HT1080 (cell line): ENCODE results near the gene C5orf63. TPM values are rescaled to one million over a fixed set of nuclear protein-coding genes. Genes with fewer than 3 reads are reported as not detected.
"Not testable (repeated sequence)": the region's sequence is repeated elsewhere in the genome, so short reads cannot be mapped to it uniquely, and the experiment has no call there.

ENCODE experiments used
- DNase-seq: peaks from one replicate; pipeline ENCODE4 v3.0.0-alpha.2; 2015; ENCODE audit warnings: low read depth
- total RNA-seq: library from RNA; depleted of rRNA; stranded (reverse); fragments of >200 nt; shearing (Covaris generic); gene quantifications from 2 replicates; pipeline ENCODE4 v1.2.3, GENCODE V29; 2014; rRNA removed

The C5orf63 gene
- total RNA-seq, 1 experiment from 2014 or later = 1.9 TPM

DNA sequence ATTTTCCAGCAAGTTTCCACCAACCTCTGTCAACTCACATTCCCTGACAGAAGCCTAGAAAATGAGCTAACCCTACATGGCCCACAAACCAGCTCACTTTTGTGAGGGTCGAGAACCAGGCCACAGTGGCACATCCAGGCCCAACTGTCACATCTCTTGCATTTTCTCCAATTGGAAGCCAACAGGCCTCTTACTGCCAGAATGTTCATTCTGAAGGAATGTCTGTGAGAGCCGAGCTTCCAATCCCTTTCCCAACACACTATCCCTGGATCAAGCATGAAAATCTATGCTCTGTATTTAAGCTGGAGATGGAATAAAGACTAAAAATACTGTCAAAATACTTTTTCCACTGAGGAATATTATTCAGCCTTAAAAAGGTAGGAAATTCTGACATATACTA is 62.9 kb downstream of the C5orf63 start:
- DNase-seq = no peak

DNA sequence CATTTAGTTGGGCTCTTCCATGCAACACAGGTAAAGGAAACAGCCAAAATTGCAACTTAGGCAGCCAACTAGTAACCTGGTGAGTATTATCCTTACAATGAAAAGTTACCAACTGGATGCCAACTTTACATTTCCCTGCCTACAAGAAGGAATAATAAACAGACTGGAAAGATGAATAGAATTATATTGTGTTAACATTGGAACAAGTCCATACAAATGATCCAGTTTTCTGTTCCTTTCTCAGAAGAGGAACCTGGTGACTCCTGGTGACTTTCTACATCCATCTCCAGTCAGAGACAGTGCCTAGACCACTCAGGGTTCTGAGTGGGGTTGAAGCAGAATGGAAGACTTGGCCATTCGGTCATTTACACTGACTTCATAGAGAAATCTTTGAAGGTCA is 63.5 kb downstream of the C5orf63 start:
- DNase-seq = no peak

DNA sequence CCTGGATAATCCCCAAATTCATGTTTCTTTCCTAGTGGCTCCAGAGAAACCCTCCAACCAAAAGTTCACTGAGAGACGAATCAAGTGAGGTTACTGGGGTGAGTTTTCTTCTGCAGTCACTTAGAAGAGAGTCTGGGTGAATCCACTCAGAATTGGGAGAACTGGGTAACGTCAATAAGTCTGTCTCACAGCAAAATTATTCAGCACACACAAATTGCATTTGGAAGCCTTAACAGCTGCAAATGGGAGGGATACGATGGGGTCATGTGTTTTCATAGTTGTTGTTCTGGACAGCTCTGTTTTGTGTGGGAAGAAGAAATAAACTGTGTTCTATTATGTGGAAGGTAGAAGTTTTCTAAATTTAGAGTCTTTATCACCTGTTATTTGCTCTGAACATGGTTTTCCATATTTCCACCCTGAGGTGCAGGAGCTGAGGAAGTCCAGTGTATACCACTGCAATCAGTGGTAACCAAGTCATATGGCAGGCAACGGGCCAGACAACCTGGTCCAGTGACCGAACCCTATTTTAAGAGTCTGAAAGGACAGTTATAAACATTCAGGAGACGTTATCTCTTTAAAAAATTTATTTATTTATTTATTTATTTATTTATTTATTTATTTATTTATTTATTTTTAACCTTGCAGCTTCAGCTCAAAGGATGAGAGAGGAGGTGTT is 64.9 kb downstream of the C5orf63 start:
- DNase-seq = no peak

DNA sequence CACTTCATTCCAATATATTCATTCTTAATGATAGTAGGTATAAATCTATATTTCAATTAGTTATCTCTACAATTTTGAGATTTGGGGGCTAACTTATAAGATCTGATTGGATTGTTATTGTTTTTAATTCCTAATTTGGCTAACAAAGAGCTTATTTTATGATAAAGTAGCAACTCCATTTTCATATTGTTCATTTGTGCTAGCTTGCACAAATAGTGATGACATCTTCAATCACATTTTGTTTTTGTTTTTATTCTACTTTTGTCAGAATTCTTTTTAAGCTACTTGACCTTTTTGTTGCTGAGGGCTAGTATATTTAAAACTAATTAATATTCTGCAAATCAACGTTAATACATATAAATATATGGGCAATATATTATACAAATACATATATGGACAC is 65.8 kb downstream of the C5orf63 start:
- DNase-seq = no peak

DNA sequence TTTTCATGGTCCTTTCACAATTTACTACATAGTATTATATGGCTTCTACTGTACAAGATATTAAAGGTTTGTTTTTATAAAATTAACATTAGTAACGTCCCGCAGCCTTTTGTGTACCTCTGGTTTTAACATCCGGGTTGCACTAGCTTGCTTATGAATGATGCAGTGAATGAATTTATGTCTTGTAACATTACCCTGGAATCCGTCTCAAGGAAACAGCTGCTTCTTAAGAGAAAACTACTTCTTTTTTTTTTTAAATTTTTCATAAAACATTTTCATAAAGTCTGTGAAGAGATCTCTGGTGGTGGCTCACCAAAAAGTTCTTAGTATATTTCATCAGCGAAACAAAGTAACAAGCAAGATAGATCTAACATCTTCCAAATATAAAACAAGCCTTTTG is 66.6 kb downstream of the C5orf63 start:
- DNase-seq = no peak

DNA sequence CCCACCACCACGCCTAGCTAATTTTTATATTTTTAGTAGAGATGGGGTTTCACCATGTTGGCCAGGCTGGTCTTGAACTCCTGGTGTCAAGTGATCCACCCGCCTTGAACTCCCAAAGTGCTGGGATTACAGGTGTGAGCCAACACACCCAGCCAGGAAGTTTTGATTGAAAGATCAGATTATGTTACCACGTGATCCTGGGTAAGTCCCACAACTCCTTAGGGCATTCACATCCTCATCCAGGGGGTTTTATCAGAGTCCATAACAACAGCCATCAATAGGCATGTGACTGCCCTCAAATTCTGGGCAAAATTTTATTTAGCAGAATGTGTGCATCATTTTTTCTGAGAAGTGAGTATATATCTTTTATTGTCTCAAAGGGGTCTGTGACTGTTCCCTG is 68.0 kb downstream of the C5orf63 start:
- DNase-seq = not testable (repeated sequence)

DNA sequence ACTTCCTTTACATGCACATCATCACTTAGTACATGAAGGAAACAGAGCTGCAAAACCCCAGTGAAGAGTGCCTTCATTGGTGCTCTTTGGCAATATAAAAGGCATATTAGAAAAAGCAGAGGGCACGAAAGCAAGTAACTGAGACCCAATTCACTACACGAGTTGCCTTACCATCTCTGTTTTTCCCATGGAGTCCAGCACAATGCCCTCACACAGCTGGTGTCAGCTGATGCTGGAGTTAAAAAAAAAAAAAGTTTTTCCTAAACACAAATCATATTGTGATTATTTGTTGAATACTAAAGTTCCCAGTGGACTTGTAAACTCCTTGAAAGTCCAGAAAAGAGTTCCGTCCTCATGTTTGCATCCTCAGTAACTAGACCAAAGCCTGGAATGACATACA is 68.6 kb downstream of the C5orf63 start:
- DNase-seq = no peak

DNA sequence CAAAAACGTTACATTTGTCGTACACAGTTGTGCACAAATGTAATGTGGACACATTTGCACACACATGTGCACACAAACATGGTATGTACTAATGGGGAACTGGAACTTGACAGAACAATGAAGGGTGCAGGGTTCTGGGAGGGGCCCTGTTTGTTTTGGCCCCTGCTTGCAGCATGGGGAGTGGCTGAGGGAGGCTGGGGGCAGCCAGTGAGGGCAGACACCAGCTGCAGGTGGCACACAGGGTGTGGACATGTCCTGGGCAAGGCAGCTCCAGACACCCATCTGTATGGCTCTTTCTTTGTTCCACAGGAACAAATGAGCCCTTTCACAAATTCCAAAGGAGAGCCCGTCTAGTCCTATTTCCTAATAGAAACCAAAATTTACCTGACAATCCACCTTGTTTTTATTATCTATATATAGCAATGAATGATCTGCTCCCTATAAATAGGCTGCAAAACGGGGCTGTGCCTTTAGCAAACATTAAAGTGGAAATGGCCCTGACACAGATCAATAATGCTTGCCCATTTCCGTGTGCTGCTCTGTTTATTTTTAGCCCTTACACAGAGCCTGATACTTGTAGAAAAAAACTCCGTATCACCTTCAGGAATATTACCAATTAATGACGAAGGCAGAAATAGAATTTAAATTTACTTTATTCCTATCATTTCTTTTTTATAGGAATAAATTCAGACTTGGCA is 69.4 kb downstream of the C5orf63 start:
- no peak for DNase-seq

DNA sequence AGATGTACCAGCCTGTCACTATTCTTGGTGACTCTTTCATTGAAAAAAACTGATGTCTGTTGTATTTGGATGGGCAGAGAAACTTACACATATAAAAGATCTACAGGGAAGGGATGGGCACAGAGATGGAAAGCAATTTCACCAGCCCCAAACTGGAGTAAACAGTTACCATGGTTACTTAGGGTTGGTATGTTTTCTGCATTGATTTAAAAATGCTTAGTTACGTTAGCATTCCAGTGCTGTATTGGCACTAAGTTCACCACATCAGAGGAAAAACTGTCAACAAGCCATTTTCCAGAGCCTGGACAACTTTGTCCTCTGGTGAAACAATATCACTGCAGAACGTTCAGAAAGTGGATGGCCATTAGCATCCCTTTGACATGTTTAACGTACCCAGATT is 70.9 kb downstream of the C5orf63 start:
- peak; percentile 22 for DNase-seq

DNA sequence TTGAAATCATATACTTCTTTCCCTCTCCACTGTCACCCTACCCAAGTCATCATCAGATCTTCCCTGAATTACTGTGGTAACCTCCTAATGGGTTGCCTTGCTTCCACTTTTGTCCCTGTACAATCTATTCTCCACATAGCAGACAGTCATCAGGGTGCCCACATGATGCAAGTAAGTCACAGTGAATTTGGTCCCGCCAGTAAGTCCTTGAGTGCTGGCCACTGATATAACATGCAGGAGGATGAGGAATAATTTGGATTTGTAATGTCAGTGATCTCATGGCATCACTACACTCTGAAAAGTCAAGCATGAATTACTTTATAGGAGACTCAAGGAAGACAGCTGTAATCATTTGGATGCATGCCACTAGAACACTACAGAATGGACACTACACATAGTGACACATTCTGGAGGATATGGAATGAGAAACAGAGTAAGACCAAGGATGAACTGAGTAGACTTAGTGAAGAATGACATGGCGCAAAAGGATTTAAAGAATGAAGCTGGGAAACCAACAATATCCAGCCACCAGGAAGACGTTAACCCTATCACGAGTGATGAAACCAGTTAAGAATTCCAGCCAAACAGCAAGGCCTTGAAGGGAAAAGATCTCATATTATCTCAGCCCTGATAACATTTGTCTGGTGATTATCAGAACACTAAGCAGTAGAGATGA is 71.5 kb downstream of the C5orf63 start:
- DNase-seq = peak; percentile 87

Other genes starting within 250 kb of the C5orf63 start
- 5.0 and 9.9 TPM in 2 replicates for gene MARCHF3, start 42.9 kb downstream of the C5orf63 start, total RNA-seq
- gene MEGF10, start 217.3 kb upstream of the C5orf63 start, total RNA-seq = 1.1 and 2.7 TPM in 2 replicates